MV-4-11 (cell line): ENCODE data around the gene B3GAT1.

ENCODE experiments used
- DNase-seq: peaks from one replicate; lab custom pipeline; 2025; lab: John Stamatoyannopoulos, UW

B3GAT1 gene

DNA sequence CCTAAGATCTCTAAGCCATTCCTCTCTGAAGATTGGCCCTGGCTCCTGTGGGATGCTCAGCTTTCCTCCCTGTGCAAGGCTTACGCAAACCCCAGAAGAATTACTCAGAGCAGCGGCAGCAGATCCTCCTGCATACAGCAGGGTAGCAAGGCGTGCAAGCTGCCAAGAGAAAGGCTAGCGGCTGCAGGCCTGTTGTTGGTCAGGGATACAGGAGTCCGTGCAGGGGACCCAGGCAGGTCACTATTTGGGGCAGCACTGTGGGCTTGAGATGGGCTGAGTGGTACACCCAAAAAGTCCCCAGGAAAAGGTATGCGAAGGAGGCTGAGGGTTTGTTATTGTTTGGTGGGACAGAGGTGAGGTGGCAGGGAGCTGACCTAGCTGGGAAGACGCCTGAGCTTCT, 78.7 kb downstream of the B3GAT1 start:
- DNase-seq: no peak

DNA sequence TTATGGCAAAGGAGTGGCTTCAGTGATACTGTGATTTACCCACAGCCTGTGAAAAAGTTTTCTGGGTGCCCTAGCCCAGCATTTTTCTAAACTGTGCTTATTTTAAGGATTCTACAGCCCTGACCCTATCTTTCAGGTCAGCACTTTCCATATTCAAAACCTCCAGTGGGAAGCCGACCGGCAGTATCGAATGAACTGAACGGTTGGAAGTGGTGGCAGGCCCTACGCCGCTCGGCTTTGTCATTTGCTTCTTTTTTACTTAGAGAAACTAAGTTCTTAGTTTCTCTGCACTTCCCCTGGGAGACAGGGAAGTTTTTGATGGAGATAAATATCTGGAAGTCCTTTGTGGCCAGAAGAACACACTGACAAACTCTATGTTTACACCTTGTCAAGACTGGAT, 79.3 kb downstream of the B3GAT1 start:
- DNase-seq: no peak

DNA sequence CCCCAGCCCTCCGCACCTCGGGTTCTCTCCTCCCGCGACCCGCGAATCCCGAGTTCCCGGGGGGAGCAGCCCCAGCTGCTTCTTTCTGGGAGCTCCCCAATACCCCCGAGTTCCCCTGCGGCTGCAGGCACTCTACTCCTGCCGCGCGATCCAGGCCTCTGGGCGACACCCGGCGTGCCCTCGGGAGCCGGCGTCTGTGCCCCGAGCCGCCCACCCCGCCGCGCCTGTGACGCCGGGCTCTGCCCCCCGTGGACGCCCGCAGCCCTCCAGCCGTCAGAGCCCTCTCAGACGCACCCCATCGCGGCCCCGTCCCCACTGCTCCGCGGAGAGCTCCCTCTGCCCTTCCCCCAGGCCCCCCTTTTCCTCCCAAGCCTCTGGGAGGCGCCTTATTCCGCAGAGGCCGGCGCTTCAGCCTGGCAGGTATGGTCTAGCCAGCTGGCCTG, 79.8 kb downstream of the B3GAT1 start:
- DNase-seq: no peak

DNA sequence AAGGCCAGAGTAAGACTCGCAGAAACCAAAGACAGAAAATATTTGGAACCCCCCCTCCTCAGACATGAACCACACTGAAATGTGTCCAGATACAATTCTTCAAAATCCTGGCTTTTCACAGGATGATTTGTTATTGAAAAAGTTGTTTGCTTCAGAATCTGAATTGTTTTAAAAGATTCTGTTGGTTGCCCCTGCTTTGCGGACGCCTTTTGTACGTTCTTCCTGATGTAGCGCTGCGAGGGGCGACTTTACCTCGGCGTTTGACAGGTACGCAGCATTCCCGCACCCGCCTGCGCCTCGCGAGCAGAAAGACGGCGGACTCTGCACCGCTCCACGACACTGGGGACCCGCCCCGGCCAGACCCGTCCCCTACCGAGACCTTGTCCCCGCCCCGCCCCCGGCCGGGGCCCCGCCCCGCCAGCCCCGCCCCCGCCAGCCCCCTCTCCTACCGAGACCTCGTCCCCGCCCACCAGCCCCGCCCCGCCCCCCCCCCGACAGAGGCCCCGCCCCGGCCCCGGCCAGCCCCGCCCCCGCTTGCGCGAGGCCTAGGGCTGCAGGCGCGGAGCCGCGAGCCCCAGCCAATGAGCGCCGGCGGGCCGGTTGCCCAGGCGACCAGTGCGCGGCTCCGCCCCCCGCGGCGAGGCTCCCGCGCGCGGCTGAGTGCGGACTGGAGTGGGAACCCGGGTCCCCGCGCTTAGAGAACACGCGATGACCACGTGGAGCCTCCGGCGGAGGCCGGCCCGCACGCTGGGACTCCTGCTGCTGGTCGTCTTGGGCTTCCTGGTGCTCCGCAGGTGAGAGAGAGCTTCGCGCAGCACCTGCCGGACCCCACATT, 80.5 kb downstream of the B3GAT1 start, which contains the start of gene GLB1L2:
Gene GLB1L2, plus strand, starts transcription at position 635 of the 835 bp plus-strand sequence. Its CDS starts 74 bp downstream, at position 709.
- peak; percentile 46 for DNase-seq

DNA sequence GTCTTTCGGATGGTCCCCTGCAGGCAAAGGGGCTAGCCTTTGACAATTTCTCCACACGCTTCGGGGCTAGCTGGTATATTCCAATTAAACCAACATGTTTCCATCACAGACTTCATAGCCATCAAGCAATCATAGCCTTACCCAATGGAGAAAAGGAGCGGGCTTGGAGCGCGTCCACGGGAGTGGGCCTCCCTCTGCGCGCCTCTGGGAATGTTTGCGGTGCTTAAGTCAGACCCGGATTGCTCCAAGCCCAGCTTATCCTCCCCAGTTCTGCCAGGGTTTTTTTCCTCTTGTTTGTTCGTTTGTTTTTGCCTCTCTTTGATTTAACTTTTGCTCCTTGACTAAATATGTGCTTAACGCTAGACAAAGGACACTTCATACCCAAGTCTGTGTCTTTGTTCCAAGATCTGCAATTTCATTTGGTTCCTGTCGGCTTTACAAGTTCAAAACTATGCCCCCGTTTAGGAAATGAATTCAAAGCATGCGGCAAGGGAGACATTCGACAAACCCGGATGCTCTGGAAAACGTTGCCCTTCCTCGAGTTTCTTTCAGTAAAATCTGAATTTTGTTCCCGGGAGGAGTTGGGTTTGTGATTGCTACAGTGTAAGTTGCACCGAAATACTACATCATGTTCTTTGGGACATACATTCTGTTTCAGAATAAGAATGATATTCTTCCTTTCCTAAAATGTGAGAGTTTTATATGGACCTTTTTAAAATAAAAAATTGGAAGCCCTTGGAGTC, 81.3 kb downstream of the B3GAT1 start:
- DNase-seq: no peak
